Tibial nerve (tissue), 4 donors: ENCODE data around the gene WDR72. TPM values are rescaled to one million over a fixed set of nuclear protein-coding genes. Genes with fewer than 3 reads are reported as not detected.

ENCODE experiments used
- DNase-seq, 2 donors: peaks; one replicate each; pipeline ENCODE4 v3.0.0-alpha.2; 2019; ENCODE audit warnings: low spot score in 2 of 2
- H3K27ac ChIP-seq, 4 donors: fragments of 200-600 bp; sonication (generic) in 3 of 4; one replicate each; pipeline ENCODE4 v1.5.1; 2017 to 2019; ENCODE audit warnings: mild to moderate bottlenecking in 1 of 4
- H3K27me3 ChIP-seq, 2 donors: fragments of 200-600 bp; sonication (generic) in 1 of 2; one replicate each; pipeline versions ENCODE4 v1.5.1 to v1.6.0; 2017 to 2019
- H3K36me3 ChIP-seq, 3 donors: fragments of 200-600 bp; sonication (generic); one replicate each; pipeline ENCODE4 v1.5.1; 2018 to 2019
- H3K4me1 ChIP-seq, 4 donors: fragments of 200-600 bp; sonication (generic) in 3 of 4; one replicate each; pipeline ENCODE4 v1.5.1; 2017 to 2019
- H3K4me3 ChIP-seq, 4 donors: fragments of 200-600 bp; sonication (generic) in 3 of 4; one replicate each; pipeline ENCODE4 v1.5.1; 2017 to 2019; ENCODE audit warnings: mild to moderate bottlenecking in 1 of 4, moderate library complexity in 1 of 4
- H3K9me3 ChIP-seq, 4 donors: fragments of 200-600 bp; sonication (generic) in 3 of 4; one replicate each; pipeline ENCODE4 v1.5.1; 2017 to 2019
- EP300 ChIP-seq, 2 donors: sonication (generic); formaldehyde crosslinking; IDR thresholded peaks; one replicate each; pipeline ENCODE4 v1.6.1; 2017; ENCODE audit warnings: antibody characterized with exemption in 2 of 2, mild to moderate bottlenecking in 1 of 2
- POLR2A ChIP-seq, 2 donors: fragments of 450-650 bp; IDR thresholded peaks; one replicate each; pipeline ENCODE4 v1.6.1; 2017; ENCODE audit warnings: antibody characterized with exemption in 2 of 2, mild to moderate bottlenecking in 2 of 2, moderate library complexity in 2 of 2
- WGBS, 2 donors: methylation state at CpG; one replicate each; pipeline ENCODE4 v1.1.5; 2018; 5-methylcytosine and 5-hydroxymethylcytosine counted together
- total RNA-seq, 4 donors: library from RNA; depleted of rRNA; stranded (reverse); fragments of >200 nt; gene quantifications; one replicate each; pipeline ENCODE4 v1.1.0, GENCODE V29; 2016
- TF ChIP-seq, protein P1 (sequence below), 5 experiments: fragments of 200-600 bp in 3 of 5; fragments of 450-650 bp in 2 of 5; sonication (generic) in 3 of 5; IDR thresholded peaks; one replicate each; pipeline ENCODE4 v1.5.1; 2016 to 2019; ENCODE audit warnings: antibody characterized with exemption in 5 of 5, mild to moderate bottlenecking in 3 of 5, moderate library complexity in 2 of 5

Gene WDR72
- total RNA-seq, 4 donors from 2014 or later, result not detected

DNA sequence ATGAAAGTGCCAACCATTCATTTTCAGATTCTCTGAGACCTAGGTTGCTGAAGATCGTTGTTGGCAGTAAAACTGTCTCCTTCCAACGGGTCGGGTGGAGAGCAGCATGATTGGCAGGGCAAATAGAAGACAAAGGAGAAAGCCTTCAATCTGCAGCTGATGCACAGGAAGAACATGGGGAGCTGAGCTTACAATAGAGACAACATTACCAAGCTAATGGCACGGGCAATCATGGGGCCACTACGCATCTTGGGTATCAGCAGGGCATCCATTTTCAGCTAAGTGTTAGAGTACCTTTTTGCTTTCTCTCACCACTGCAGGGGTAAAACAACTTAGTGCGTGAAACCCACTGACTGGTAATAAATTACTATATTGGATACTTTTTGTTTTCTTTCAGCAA, 114.8 kb downstream of the WDR72 start:
- H3K27ac ChIP-seq, result no peak overlapping the region
- WGBS, 2 donors, result 46 to 51% methylated on average over 6 of the region's 6 CpGs
- no peak overlapping the region for H3K4me3 ChIP-seq
- no peaks in the 10 kb centered on the region for H3K27me3 ChIP-seq
- no peaks in the 10 kb centered on the region for H3K4me1 ChIP-seq
- DNase-seq, result no peak
- no peaks in the 10 kb centered on the region for H3K36me3 ChIP-seq
- TF ChIP-seq, protein P1, sequence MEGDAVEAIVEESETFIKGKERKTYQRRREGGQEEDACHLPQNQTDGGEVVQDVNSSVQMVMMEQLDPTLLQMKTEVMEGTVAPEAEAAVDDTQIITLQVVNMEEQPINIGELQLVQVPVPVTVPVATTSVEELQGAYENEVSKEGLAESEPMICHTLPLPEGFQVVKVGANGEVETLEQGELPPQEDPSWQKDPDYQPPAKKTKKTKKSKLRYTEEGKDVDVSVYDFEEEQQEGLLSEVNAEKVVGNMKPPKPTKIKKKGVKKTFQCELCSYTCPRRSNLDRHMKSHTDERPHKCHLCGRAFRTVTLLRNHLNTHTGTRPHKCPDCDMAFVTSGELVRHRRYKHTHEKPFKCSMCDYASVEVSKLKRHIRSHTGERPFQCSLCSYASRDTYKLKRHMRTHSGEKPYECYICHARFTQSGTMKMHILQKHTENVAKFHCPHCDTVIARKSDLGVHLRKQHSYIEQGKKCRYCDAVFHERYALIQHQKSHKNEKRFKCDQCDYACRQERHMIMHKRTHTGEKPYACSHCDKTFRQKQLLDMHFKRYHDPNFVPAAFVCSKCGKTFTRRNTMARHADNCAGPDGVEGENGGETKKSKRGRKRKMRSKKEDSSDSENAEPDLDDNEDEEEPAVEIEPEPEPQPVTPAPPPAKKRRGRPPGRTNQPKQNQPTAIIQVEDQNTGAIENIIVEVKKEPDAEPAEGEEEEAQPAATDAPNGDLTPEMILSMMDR (IDR thresholded peaks at IDR 0.05), result no peak
- no peak for TF ChIP-seq EP300 (IDR thresholded peaks at IDR 0.05)
- TF ChIP-seq POLR2A (IDR thresholded peaks at IDR 0.05), result no peak
- H3K9me3 ChIP-seq, result no peaks in the 10 kb centered on the region

DNA sequence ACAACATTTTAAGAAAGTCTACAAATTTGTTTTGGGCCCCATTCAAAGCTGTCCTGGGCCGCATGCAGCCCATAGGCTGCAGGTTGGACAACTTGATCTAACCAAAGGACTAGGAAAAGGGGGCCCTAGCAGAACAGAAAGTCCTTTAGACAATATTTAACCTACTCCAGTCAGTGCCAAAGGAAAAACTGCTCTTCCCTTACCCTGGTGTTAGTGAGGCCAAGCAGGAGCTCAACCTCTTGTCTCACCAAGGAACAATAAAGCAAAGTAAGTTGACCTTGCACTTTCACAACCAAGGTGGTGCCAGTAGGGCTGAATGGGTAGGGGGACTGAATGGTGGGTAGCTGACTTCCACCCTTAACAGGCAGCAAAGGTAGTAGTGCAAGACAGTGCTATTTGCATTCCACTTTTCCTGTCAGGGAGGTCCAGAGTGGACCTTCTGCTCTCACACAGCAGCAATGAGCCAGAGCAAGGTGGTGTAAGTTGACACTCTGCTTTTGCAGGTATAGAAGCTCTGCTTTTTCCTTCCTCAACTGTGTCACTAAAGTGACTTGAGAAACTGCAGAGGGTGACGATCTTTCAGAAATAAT, 124.9 kb downstream of the WDR72 start:
- Histone ChIP-seq H3K36me3 (no peaks in the 10 kb centered on the region), H3K27ac (no peak overlapping the region), H3K4me1 (no peaks in the 10 kb centered on the region), H3K4me3 (no peak overlapping the region), H3K27me3 (no peaks in the 10 kb centered on the region), H3K9me3 (peaks cover 0 to 7% (median 0%) of the 10 kb centered on the region in 4 donors)
- 84 to 89% methylated on average over 2 of the region's 2 CpGs for WGBS, 2 donors
- TF ChIP-seq POLR2A (IDR thresholded peaks at IDR 0.05) (no peak), EP300 (IDR thresholded peaks at IDR 0.05) (no peak)
- TF ChIP-seq, protein P1 (IDR thresholded peaks at IDR 0.05), result no peak
- DNase-seq, result no peak

DNA sequence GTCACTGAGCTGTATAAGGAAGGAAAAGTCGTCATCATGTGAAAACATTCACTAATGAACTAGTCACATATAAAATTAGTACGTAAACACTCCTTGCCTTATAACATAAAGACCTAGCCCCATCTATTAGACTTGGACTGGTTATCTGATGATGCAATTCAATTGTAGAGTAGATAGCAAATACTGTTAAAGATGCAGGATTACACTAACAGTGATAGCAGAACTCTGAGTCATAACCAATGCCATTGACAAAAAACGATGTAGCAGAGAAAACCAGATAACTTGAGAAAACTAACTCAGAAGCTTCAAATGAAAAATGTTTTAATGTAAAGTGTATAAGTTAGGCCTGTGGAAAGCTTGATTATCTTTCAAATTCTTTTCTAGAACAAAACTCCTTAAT, 132.2 kb downstream of the WDR72 start:
- DNase-seq, result no peak
- Histone ChIP-seq H3K4me3 (no peak overlapping the region), H3K27me3 (no peaks in the 10 kb centered on the region), H3K4me1 (no peaks in the 10 kb centered on the region), H3K36me3 (no peaks in the 10 kb centered on the region), H3K27ac (no peak overlapping the region), H3K9me3 (peaks cover 0 to 5% (median 0%) of the 10 kb centered on the region in 4 donors)
- TF ChIP-seq, protein P1 (IDR thresholded peaks at IDR 0.05), result no peak
- TF ChIP-seq POLR2A (IDR thresholded peaks at IDR 0.05) (no peak), EP300 (IDR thresholded peaks at IDR 0.05) (no peak)
- WGBS, 2 donors, result 70 to 85% methylated on average over 3 of the region's 3 CpGs

DNA sequence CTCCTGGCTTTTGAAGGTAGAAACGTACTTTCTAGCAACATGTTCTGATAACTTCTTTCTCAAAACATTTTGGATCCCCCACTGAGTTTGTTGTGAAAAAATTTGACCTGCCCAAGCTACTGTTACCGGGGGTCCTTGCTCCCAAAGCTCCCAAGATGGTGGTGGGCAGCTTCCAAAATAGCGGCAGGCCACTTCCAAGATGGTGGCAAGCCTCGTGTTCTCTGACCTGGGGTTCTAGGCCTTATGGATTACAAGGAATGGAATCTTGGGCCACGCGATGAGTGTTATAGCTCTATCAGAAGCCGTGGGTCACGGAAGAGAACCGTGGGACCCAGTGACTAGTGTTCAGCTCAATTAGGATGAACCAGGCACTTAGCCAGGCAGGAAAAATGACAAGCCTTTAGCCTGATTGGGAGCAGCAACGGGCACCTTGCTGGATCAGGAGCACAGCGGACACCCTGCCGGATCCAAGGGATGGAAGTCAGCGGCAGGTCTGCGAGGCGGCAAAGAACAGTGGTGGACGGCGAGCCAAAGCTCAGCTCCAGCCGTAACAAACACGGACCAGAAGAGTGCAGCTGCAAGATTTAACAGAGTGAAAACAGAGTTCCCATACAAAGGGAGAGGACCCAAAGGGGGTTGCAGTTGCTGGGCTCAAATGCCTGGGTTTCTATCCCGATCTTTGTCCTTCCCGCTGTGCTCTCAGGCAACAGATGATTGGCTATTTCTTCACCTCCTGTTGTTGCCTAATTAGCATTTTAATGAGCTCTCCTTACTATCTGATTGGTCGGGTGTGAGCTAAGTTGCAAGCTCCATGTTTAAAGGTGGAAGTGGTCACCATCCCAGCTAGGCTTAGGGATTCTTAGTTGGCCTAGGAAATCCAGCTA, 133.3 kb downstream of the WDR72 start:
- no peak for DNase-seq
- no peaks in the 10 kb centered on the region for H3K9me3 ChIP-seq
- WGBS, 2 donors, result 90 to 93% methylated on average over 22 of the region's 22 CpGs
- H3K27me3 ChIP-seq, result no peaks in the 10 kb centered on the region
- H3K36me3 ChIP-seq, result no peaks in the 10 kb centered on the region
- no peak overlapping the region for H3K27ac ChIP-seq
- no peak overlapping the region for H3K4me3 ChIP-seq
- H3K4me1 ChIP-seq, result no peaks in the 10 kb centered on the region
- TF ChIP-seq POLR2A (IDR thresholded peaks at IDR 0.05) (no peak), EP300 (IDR thresholded peaks at IDR 0.05) (no peak)
- TF ChIP-seq, protein P1 (IDR thresholded peaks at IDR 0.05), result no peak

DNA sequence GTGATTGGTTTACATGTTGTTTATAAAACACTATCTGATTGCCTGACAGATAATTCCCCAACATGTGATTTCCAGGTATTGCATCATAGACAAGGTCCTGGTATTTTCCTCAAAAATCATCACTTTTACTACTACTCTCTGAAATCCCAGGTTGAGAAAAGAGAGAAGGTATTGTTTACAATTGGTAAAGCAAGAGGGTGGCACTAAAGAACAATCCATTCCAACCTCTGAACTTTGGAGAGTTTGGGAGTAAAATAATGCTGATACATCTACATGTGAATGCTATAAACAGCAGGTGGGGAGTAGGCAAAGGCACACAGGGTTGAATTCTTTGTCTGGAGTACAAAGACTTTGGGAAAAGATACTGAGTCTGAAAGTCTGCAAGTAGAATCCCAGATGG, 134.2 kb downstream of the WDR72 start:
- H3K36me3 ChIP-seq, result no peaks in the 10 kb centered on the region
- no peaks in the 10 kb centered on the region for H3K27me3 ChIP-seq
- H3K27ac ChIP-seq, result no peak overlapping the region
- DNase-seq, result no peak
- H3K9me3 ChIP-seq, result no peaks in the 10 kb centered on the region
- no peak overlapping the region for H3K4me3 ChIP-seq
- TF ChIP-seq EP300 (IDR thresholded peaks at IDR 0.05) (no peak), POLR2A (IDR thresholded peaks at IDR 0.05) (no peak)
- TF ChIP-seq, protein P1 (IDR thresholded peaks at IDR 0.05), result no peak
- H3K4me1 ChIP-seq, result no peaks in the 10 kb centered on the region
